GM19452 (cell line): Measurements from ENCODE around the gene SUPT3H.
"Not testable (repeated sequence)": the region's sequence is repeated elsewhere in the genome, so short reads cannot be mapped to it uniquely, and the experiment has no call there.

Source experiments
- ATAC-seq: cut with Tn5 transposase; IDR thresholded peaks from one replicate; pipeline ENCODE4 v1.9.1; 2021; ENCODE audit not compliant: unreplicated experiment

The SUPT3H gene

GRCh38 chr6:45073771-45074170 lies 304.0 kb downstream of the SUPT3H start:
- ATAC-seq: no peak

- no peak for ATAC-seq
Measured at GRCh38 chr6:45072673-45073072, 305.1 kb downstream of the SUPT3H start.

- ATAC-seq: no peak
Measured at GRCh38 chr6:45072016-45072415, 305.7 kb downstream of the SUPT3H start.

DNA sequence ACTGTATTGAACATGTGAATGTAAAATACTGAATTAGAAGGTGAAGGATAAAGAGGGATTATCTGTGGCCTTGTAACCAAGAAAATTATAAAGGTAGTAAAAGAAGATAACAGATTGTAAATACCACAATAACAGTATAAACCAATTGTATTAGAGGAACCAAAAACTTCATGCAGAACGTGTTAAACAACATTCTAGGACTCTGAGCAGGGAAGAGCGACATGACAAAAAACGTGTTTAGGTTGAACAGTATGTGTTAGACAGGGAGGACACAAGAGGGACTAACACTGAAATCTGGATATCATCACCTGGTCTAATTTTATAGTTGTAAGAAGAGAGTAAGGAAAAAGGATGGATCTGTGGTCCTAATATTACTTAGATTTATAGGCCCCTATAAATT lies 308.6 kb downstream of the SUPT3H start:
- no peak for ATAC-seq

GRCh38 chr6:45067446-45067845 lies 310.3 kb downstream of the SUPT3H start:
- ATAC-seq: not testable (repeated sequence)

- not testable (repeated sequence) for ATAC-seq
Measured at GRCh38 chr6:45062659-45063058, 315.1 kb downstream of the SUPT3H start.

DNA sequence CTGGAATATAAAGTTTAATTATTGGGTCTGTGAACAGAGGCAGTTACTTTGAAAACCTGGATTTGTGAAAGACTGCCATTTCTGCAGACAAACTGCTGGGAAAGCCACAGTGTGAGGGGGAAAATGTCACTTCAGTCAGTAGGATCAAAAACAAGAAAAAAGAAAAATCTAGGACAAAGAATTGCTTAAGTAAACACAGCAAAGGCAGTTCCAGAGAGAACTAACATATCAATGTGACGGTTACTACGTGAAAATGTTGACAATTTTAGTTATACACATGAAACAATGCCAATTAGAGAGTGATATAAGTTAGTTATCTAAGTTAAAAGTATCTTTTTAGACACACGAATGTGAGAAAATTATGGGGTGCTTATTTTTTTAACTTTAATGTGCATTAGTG lies 320.0 kb downstream of the SUPT3H start:
- ATAC-seq: no peak

- ATAC-seq: no peak
Measured at GRCh38 chr6:45054610-45055009, 323.1 kb downstream of the SUPT3H start.

DNA sequence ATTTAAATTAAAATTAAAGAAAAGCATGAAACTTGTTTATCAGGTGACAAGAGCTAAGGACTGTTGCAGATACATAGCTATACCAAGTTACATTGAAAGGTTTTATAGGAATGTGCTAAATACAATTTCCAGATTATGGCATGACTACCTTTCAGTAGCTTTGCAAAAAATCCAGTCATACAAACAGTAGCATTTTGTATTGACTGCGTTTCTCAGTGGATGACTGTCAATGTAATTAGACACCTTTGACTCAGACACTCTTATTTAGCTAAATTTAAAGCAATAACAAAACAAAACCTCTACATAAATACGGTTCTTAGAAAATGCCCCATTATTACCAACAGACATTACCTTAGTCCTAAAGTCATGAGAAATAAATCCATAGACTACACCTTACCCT lies 325.4 kb downstream of the SUPT3H start:
- no peak for ATAC-seq

DNA sequence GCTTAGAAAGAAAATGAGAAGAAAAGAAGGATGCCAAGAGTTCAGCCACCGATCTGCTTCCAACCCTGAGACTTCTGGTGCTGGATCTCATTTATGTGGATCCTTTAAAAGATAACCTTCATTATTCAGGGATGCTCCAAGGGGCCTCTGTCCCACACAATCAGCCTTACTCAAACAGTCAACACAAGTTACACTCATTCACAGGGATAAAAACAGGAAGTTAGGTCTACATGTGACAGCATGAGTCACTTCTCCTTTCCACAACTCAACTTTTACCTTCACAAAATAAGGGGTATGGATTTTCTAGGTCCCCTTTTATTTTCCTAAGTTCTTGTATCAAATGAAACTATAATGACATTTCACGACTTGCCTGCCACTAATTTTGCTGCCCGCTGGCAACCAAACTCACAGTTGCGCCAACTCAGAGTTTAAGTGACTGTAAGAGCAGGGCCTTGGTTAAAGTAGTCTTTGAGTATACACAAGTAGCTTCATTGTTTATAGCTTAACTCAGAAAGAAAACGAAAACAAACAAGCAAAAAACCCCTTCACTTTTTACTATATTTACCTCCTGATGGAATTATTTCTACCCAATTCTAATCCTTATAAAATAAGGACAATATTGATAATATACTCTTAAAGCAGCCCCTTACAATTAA lies 328.4 kb downstream of the SUPT3H start:
- no peak for ATAC-seq

DNA sequence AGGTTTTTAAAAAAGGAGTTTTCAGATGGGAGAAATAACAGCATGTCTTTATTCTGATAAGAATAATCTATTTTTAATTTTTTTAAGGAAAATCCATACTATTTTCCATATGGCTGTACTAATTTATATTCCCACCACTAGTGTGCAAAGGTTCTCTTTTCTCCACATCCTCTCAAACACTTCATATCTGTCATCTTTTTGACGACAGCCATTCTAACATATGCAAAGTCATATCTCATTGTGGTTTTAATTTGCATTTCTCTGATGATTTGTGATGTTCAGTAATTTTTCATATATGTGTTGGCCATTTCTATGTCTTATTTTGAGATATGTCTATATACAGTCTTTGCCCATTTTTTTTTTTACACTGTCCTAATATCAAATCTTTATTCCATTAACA lies 330.2 kb downstream of the SUPT3H start:
- no peak for ATAC-seq

- no peak for ATAC-seq
Measured at GRCh38 chr6:45045253-45045601, 332.5 kb downstream of the SUPT3H start.

DNA sequence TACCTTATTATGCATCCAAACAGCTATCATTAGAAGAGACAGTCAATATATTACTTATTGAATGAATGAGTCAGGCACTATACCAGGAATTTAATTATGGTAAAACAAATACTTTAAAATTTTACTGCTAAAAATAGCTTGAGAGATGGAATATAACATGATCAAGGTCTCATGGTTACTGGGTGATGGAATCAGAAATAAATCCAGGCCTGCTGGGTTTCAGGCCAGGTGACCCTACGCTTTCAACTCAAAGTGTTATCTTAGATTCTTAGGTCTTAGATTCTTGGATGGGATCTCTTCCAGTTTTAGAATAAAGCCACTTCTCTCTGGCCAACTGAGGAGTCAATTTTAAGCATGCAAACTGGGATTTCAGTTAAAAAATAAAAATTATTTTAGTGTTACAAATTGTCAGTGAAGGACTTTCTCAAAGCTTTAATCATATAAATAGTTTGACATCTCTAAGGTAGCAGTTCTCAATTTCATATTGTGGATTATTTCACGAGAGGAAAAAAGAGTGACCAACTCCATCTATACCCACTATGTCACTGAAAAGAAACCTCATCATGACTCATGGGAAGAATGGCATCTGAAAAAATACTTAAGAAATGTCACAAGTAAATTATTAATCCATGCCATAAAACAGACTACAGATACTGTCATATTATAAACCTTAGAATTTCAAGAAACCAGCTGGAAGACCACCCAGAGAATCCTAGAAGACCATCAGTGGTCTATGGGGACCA lies 333.1 kb downstream of the SUPT3H start:
- ATAC-seq: no peak

DNA sequence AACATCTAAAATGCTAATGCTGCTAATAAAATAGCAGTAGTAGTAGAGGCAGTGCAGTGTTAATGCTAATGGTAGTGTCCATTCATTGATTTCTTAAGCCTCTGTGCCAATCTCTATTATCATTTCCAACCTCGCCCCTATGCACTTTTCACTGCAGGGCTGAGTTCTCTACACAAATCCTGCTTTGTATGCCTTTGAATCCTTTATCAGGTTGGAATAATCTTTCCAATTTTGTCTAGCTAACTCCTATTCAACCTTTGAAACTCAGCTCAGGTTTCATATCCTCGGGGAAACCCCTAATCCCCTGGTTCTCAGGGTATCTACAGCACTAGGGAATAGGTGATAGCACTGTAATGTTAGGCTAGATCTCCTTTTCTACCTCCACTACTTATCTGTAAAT lies 333.6 kb downstream of the SUPT3H start:
- no peak for ATAC-seq

GRCh38 chr6:45042673-45043072 lies 335.1 kb downstream of the SUPT3H start:
- ATAC-seq: not testable (repeated sequence)

- ATAC-seq: no peak
Measured at GRCh38 chr6:45038226-45038625, 339.5 kb downstream of the SUPT3H start.

DNA sequence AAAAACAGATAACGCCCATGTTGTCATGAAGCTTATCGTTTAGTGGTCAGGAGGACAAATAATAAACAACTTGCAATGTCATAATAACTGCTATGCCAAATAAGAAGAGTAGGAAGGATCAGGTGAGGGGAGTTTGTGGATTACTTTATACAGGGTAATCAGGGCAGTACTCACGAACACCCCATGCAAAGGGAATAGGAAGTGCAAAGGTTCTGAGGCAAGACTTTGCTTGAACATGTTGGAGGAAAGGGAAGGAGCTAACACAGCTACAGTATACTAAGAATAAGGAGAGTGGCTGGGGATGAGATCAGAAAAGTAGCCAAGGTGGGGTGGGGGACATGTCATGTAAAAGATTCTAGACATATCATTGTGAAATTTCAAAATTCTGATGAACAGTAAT lies 341.6 kb downstream of the SUPT3H start:
- ATAC-seq: no peak

GRCh38 chr6:45032426-45032825 lies 345.3 kb downstream of the SUPT3H start:
- no peak for ATAC-seq

DNA sequence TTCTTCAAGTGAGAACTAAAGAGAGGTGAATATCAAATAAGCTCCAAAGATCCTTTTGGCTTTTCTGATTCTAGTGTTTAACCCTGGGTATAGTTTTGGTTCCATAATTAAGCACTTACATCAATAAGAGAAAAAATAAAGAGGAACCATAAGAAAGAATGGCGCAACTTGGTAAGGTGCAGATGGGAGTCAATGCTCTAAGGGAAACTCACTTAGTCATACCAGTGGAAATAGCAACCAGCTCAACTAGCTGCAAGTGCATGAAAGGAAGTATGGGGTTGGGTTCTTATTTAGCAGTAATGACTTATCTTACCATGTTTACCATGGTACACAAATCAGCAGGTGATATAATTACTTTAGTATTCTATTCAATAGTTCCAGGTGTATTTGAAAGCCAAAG lies 346.1 kb downstream of the SUPT3H start:
- ATAC-seq: no peak

DNA sequence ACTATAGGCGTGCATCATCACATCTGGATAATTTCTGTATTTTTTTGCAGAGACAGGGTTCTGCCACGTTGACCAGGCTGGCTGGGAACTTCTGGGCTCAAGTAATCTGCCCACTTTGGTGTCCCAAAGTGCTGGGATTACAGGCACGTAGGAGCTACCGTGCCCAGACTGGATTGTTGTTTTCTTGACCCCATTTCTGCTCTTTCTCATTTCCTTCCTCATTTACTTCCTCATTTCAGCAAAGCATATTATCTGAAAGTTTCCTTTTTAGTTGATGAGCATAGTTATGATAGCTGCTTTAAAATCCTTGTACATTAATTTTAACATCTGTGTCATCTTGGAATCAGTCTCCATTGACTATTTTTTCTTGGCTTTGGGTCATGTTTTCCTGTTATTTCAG lies 350.6 kb downstream of the SUPT3H start:
- ATAC-seq: no peak

GRCh38 chr6:45026003-45026516 lies 351.7 kb downstream of the SUPT3H start:
- ATAC-seq: no peak

DNA sequence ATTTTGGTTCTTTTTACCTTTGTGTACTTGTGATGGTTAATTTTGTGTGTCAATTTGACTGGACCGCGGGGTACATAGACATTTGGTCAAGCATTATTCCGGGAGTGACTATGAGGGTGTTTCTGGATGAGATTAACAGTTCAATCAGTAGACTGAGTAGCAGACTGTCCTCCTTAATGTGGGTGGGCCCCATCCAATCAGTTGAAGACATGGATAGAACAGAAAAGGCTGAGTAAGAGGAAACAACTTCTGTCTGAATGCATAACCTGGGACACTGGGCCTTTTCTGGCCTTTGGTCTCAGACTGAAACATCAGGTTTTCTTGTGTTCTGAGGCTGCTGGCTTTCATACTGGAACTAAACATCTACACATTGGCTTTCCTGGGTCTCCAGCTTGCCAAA lies 353.1 kb downstream of the SUPT3H start:
- no peak for ATAC-seq

GRCh38 chr6:45021676-45022075 lies 356.1 kb downstream of the SUPT3H start:
- no peak for ATAC-seq
